Measurements from ENCODE around the gene SCN1A. TPM values are rescaled to one million over a fixed set of nuclear protein-coding genes. Genes with fewer than 3 reads are reported as not detected.
"Not testable (repeated sequence)": the region's sequence is repeated elsewhere in the genome, so short reads cannot be mapped to it uniquely, and the experiment has no call there.

Gene SCN1A
- total RNA-seq, 1 donor from 2014 or later, result 0.03 TPM

DNA sequence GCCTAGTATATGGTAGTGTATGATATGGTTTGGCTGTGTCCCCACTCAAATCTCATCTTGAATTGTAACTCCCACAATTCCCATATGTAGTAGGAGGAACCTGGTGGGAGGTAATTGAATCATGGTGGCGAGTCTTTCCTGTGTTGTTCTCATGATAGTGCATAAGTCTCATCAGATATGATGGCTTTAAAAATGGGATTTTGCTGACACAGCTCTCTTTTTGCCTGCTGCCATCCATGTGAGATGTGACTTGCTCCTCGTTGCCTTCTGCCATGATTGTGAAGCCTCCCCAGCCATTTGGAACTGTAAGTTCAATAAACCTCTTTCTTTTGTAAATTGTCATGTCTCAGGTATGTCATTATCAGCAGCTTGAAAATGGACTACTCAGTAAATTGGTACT, 9.5 kb upstream of the SCN1A start:
- intact Hi-C loops (cut with DNase I), result no loop called here
- DNase-seq (ENCODE audit: low spot score), result no peak

GRCh38 chr2:166135849-166136258, 8.0 kb upstream of the SCN1A start:
- DNase-seq (ENCODE audit: low spot score), result no peak
- intact Hi-C loops (cut with DNase I), result no loop called here

DNA sequence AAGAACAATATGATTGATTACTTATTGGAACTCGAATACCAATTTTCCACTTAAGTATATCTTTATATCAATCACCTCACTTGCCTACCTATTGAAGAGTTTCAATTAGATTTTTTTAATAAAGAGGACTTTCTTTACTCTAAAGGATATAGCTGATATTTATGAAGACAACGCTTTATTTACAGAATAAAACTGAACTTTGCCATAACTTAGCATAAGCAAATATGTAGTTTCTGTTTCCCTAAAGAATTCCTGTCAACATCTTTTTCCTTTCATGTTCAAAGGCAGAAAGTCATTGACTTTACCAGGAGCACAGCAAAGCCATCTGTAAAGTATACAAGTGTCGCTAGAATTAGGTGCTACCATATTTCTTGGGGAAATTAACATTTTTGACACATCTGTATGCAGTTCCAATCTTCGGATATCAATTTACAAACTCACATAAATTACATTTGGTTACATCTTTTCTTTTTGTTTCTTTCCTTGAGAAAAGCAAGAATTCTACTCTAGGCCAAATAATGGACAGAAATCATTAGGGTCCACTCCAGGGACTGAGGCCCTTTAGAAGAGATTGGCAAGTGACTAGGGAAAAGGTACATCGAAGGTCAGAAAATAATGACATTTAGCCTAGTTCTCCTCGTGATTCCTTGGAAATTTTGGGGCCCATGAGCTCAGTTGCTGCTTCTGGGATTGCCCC, 7.5 kb upstream of the SCN1A start:
- intact Hi-C loops (cut with DNase I), result no loop called here

DNA sequence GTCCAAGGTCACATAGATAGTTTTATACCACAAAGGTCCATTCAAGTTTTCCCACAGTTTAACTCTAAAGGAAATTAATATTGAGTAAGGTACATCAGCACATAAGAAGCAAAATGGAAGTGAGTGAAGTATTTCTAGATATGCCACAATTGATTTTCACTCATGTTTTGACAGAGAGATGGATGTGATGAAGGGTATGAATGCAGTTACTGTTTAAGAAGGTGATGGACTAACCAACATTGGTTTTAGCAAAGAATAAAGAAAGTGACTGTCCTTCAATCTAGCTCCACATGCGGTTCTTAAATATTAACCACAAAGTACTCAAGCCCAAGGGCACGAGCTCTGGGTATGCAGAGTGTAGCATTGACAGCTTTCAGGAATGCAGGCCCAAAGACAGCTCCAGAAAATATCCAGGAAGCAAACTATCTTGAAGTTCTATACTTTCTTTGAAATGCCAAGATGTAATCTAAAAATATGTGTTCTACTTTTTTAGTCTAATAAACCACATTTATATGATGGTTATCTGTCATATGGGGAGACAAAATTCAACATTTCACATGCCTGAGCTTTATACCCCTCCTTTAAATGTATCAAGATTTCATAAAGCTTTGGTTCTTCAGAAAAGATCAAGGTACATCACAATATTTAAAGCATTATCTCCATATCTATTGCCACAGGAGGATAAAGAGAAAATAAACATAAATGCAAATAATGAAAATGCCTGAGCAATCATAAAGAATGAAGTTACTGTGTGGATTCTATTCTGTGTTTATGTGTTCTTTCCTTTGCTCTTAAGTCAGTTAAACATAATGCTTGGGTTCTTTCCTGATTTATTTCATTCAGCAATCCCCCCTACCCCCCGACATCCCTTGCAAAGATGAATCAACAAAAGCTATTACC, 6.7 kb upstream of the SCN1A start:
- intact Hi-C loops (cut with DNase I), result no loop called here
- DNase-seq (ENCODE audit: low spot score), result no peak

More for the DNA sequence above, 7.5 kb upstream of the SCN1A start:
- no peak for DNase-seq (ENCODE audit: low spot score)

DNA sequence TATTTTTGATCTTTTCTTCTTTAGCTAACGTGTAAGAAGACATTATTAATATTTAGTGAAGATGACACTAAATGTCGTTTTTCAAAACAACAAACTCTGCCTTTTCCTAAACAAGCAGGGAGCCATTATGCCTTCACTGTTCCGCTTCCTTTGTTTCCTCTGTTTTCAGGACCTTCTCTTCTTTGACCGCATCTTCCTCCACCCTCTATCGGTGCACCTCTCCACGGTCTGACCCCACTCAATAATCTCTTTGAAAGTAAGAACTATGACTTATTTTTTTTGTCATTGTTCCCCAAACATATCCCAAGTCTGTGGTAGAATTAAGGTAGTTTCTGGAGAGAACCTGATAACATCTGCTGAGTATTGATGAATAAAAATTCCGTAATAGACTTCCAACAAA, 5.8 kb upstream of the SCN1A start:
- intact Hi-C loops (cut with DNase I), result no loop called here
- no peak for DNase-seq (ENCODE audit: low spot score)

- DNase-seq (ENCODE audit: low spot score), result no peak
- intact Hi-C loops (cut with DNase I), result loop anchor here (2.0 to 5.0 kb wide), 2 partner anchors 71 to 173 kb away; no protein-coding TSS in a partner anchor
Observed at GRCh38 chr2:166128156-166128505, 311 bp upstream of the SCN1A start.

DNA sequence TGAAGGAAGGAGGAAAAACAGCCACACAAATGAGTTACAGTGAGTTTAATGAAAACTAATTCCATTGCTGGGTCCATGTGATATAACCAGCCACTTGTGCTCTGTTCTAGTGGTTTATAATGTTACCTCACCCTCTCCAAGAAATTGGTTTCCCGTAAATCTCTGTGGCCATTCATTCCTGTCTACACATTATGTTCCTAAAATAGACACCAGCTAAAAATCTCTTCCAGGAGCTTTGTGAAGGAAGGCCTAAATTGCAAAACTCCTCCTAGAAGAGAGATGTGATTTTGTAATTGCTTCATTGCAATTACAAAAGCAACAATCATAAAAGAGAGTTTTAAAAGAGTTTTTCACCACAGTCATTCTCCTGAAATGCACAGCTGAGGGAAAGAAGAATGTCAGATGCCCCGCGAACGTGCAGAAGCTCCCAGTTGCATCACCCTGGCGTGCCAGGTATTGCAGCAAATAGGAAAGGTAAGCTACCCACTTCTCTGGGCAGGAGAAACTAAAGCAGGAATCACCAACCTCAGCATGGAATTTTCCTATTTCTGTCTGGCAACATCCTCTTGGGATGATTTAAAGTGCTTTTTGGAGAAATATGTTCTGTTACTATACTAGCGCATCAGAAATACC, 1.7 kb downstream of the SCN1A start:
- DNase-seq (ENCODE audit: low spot score), result no peak
- intact Hi-C loops (cut with DNase I), result loop anchor here (5.0 kb wide), 1 partner anchor 69 kb away; no protein-coding TSS in a partner anchor

DNA sequence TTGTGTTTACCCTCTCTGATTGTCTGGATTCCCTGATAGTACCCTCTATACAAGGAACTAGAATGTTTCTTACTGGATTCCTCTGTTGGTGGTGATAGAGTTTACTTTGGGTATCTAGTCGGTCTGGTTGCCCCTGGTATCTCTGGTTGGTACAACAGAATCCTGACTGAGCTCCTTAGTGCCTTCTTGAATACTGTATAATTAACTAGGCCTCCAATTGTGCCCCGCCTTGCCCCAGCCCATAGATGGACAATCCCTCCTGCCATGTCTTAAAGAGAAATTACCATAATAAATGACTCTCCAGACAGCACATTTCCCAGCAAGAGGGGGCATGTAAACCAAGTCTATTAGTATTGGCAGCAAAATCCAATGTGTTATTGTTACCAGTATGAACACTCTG, 2.3 kb downstream of the SCN1A start:
- intact Hi-C loops (cut with DNase I), result loop anchor here (5.0 kb wide), 1 partner anchor 68 kb away; no protein-coding TSS in a partner anchor
- no peak for DNase-seq (ENCODE audit: low spot score)

- no peak for DNase-seq (ENCODE audit: low spot score)
- intact Hi-C loops (cut with DNase I), result no loop called here
Observed at GRCh38 chr2:166118180-166118579, 9.6 kb downstream of the SCN1A start.

DNA sequence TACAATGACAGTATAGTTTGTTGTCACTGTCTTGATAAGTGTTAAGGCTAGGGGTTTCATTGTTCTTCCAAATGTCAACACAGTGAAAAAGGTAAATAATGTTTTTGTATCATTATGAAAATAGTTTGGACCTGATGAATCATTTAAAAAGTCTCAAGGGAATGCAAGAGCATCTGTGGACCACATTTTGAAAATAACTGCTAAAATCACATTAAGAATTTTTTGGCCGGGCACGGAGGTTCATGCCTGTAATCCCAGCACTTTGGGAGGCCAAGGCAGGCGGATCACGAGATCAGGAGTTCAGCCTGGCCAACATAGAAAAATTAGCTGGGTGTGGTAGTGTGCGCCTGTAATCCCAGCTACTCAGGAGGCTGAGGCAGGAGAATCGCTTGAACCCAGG, 10.3 kb downstream of the SCN1A start:
- DNase-seq (ENCODE audit: low spot score), result no peak
- intact Hi-C loops (cut with DNase I), result no loop called here

DNA sequence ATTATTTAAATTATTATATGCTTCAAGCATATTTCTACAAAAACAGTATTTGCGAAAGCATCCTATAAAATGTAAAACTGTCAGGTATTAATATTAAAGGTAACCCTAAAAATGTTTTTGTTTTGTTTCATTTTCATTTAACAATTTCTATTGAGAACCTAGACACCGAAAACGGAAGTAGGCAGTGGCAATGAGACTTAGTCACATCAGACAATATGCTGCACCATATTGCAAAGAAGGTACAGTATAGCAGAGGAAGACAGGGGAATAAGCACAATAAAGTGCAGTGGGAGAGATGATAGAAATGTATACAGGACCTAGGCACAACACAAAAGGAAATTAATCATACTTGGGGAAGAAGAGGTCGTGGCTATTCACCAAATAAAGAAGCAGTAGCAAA, 12.2 kb downstream of the SCN1A start:
- no peak for DNase-seq (ENCODE audit: low spot score)
- intact Hi-C loops (cut with DNase I), result no loop called here

- intact Hi-C loops (cut with DNase I), result no loop called here
- no peak for DNase-seq (ENCODE audit: low spot score)
Observed at GRCh38 chr2:166112193-166112605, 15.6 kb downstream of the SCN1A start.

GRCh38 chr2:166106431-166107015, 21.3 kb downstream of the SCN1A start:
- intact Hi-C loops (cut with DNase I), result no loop called here

GRCh38 chr2:166104773-166105172, 23.0 kb downstream of the SCN1A start:
- intact Hi-C loops (cut with DNase I), result no loop called here
- DNase-seq (ENCODE audit: low spot score), result no peak

More at GRCh38 chr2:166106431-166107015, 21.3 kb downstream of the SCN1A start:
- no peak for DNase-seq (ENCODE audit: low spot score)

DNA sequence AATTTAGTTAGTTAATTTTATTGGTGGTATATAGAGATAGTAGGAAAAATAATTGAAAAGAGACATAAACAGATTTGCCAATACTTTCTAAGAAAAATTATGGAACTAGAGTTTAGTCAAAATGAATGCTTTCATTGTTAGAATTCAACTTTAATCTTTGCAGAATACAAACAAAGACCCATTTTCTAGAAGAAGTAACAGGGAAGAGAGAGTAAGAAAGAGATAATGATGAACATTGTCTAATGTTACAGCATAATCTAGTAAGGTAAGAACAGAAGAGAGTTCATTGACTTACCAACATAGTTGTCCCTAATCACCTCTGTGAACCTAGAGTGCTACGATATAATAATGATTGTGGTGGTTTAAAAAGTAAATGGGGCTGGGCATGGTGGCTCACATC, 23.7 kb downstream of the SCN1A start:
- intact Hi-C loops (cut with DNase I), result no loop called here
- DNase-seq (ENCODE audit: low spot score), result no peak

GRCh38 chr2:166103277-166103676, 24.5 kb downstream of the SCN1A start:
- DNase-seq (ENCODE audit: low spot score); intact Hi-C loops (cut with DNase I): not testable (repeated sequence)

DNA sequence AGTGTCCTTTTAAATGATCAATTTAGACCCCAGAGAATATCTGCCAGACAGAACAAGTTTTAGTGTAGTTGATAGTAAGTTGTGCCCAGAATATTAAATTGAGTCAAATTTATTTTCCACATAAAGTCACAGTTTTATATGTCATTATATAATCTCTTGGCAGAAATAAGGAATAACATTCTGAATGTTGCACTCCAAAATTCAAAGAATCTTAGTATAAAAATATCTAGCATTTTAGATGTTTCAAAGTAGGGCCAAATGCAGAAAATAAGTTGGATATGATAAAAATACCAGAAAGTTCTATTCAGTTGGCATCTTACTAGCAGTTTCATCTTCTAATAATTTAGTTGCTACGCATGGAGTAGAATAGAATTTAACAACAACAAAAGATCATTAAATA, 33.5 kb downstream of the SCN1A start:
- intact Hi-C loops (cut with DNase I), result no loop called here
- no peak for DNase-seq (ENCODE audit: low spot score)

GRCh38 chr2:166092889-166093288, 34.9 kb downstream of the SCN1A start:
- no peak for DNase-seq (ENCODE audit: low spot score)
- intact Hi-C loops (cut with DNase I), result no loop called here

GRCh38 chr2:166091439-166091838, 36.4 kb downstream of the SCN1A start:
- DNase-seq (ENCODE audit: low spot score), result no peak
- intact Hi-C loops (cut with DNase I), result no loop called here

DNA sequence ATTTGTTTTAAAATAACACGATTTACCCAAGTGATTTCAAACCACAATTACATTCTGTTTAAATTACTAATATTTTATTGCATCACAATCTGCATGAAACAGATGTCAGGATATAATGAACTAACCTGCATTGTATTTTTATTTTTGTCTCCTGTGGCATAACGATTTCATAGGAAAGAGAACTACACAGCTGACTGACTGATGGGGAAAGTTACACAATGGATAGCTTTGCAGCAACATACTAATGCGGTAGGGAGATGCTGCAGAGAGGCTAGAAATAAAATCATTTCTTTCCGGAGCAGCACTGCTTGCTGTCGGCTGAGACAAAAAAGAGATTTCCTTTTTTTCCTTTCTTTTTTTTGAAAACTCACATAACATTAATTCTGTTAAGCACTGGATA, 36.9 kb downstream of the SCN1A start:
- no peak for DNase-seq (ENCODE audit: low spot score)
- intact Hi-C loops (cut with DNase I), result no loop called here

Measured in cardiac septum (tissue), 1 donor.